ENCODE data around the gene AEBP1.

AEBP1 gene

DNA sequence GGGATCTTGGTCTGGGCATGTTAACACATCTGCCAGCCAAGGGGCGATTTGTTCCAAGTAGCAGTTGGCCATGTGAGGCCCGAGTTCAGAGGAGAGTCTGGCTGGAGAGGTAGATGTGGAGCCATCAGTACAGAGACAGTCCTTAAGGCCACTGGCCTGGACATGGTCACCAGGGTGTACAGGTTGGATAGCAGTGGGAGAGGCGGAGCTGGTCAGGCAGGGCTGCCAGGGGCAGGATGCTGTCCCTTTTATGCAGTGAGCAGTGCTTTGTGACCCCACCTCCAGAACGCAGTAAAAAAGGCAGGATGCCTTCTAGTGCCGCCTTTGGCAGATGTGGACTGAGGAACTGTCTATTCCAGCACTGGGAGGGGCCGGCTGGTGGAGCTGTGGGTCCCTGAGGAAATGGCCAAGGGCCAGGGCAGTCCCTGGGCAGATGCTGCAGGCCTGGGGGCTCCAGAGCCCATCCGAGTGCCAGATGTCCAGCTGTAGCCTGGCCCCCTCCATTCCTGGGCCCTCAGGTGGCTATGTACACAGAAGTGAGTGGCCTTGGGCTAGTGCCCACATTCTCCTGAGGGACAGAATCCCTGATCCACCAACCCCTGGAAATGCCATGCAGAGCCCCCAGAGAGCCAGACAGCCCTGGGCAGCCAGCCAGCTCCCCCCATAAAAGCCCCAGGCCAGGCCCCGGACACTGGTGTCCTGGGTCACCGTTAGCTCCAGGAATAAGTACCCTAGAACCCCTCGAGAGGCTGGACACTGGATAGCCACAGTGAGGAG lies 54.1 kb downstream of the AEBP1 start:
- Mint-ChIP-seq H3K27me3 (ENCODE audit: low read depth, poor library complexity) (peaks cover 12% of the 10 kb centered on the region), H3K9me3 (no peaks in the 10 kb centered on the region), H3K27ac (peak overlapping the region; percentile 86), H3K4me3 (no peak overlapping the region), H3K4me1 (peaks cover 22% of the 10 kb centered on the region), H3K36me3 (ENCODE audit: low read depth) (no peaks in the 10 kb centered on the region)
- TF ChIP-seq, protein P1, sequence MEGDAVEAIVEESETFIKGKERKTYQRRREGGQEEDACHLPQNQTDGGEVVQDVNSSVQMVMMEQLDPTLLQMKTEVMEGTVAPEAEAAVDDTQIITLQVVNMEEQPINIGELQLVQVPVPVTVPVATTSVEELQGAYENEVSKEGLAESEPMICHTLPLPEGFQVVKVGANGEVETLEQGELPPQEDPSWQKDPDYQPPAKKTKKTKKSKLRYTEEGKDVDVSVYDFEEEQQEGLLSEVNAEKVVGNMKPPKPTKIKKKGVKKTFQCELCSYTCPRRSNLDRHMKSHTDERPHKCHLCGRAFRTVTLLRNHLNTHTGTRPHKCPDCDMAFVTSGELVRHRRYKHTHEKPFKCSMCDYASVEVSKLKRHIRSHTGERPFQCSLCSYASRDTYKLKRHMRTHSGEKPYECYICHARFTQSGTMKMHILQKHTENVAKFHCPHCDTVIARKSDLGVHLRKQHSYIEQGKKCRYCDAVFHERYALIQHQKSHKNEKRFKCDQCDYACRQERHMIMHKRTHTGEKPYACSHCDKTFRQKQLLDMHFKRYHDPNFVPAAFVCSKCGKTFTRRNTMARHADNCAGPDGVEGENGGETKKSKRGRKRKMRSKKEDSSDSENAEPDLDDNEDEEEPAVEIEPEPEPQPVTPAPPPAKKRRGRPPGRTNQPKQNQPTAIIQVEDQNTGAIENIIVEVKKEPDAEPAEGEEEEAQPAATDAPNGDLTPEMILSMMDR (IDR thresholded peaks at IDR 0.05), result no peak
- DNase-seq, result no peak

DNA sequence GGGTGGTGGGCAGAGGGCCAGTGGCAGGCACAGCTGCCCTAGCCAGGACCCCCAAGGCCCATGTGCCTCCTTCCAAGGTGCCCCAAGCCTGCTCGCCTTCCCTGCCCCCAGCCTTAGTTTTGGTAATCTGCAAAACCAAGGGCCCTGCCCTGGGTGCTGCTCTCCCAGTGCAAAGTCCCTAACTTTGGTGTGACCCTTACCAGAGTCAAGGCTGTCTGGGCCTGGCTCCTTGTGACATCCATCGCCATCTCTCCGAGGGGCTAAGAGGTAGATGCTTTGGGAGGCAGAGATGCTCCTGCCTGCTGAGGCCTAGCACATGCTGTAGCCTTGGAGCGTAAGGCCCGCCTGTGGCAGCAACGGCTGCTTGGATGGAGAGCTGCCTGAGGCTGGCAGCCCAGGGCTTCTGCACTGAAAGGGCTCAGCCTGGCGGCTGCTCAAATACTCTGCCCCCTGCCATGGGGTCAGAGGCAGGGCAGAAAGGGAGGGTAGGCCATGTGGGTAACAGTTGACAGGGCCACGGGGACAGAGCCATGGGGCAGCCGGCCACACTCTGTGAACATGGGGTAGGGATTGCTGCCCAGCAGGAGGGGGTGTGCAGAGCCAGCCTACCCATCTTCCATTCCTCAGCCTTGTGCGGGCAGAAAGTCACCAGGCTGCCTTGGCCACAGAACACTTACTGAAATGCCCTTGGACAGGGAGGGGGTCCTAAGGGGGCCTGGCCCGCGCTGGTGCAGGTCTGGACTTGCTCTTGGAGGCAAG lies 54.9 kb downstream of the AEBP1 start:
- no peak overlapping the region for H3K27ac Mint-ChIP-seq
- peaks cover 3% of the 10 kb centered on the region for H3K9me3 Mint-ChIP-seq
- TF ChIP-seq, protein P1 (IDR thresholded peaks at IDR 0.05), result no peak
- H3K27me3 Mint-ChIP-seq (ENCODE audit: low read depth, poor library complexity), result peaks cover 12% of the 10 kb centered on the region
- no peak overlapping the region for H3K4me3 Mint-ChIP-seq
- peaks cover 29% of the 10 kb centered on the region for H3K4me1 Mint-ChIP-seq
- DNase-seq, result no peak
- H3K36me3 Mint-ChIP-seq (ENCODE audit: low read depth), result no peaks in the 10 kb centered on the region

DNA sequence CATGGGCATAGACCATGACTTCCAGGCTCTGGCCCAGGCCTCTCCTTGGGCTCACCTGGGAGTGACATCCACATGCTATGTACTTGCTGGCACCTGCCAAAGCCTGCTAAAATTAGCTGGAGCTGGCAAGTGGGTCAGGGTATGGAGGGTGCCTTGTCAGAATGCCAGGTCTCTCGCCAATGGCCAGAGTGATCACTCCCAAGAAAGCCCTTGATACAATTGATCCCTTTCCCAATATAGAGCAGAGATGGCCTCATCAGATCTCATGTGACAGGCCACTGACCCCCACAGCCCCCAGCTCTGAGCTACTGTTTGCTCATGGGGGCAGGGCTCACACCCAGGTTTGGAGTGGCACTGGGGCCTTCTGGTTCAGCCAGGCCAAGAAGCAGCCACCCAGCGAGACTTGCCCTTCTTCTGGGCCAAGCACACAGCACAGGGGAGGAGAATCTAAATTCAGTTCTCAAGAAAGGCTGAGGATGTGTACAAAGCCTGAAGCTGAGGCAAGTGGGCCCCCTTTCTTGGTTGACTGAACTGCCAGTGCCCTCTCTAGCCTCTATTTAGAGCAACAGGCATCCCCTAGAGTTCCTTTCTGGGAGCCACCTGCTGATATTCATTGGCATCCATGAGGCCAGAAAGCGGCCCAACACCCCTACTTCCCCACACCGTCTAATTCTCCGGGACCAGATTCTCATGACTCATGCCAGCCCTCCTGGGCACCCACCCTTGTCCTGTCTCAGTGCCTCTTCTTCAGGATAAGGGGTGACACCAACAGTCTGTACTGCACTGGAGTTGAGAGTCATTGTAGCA lies 55.9 kb downstream of the AEBP1 start:
- DNase-seq, result no peak
- Mint-ChIP-seq H3K4me1 (peaks cover 29% of the 10 kb centered on the region), H3K27me3 (ENCODE audit: low read depth, poor library complexity) (peaks cover 14% of the 10 kb centered on the region), H3K27ac (no peak overlapping the region), H3K36me3 (ENCODE audit: low read depth) (peaks cover 6% of the 10 kb centered on the region), H3K9me3 (peaks cover 10% of the 10 kb centered on the region), H3K4me3 (no peak overlapping the region)
- TF ChIP-seq, protein P1 (IDR thresholded peaks at IDR 0.05), result no peak

DNA sequence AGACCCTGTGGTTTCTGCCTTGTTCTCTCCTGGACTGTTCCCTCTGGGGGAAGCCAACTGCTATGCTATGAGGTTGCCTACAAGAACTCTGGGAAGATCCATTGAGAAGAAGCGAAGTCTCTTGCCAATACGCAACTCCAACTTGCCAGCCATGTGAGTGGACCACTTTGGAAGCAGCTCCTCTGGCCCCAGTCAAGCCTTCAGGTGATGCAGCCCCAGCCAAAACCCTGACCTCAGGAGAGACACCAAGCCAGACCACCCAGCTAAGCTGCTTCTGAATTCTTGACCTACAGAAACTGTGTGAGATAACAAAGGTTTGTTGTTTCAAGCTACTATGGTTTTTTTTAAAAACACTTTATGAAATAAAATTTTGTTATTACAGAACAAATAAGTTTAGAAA lies 57.2 kb downstream of the AEBP1 start:
- Mint-ChIP-seq H3K4me1 (peaks cover 29% of the 10 kb centered on the region), H3K27ac (no peak overlapping the region), H3K9me3 (peaks cover 16% of the 10 kb centered on the region), H3K36me3 (ENCODE audit: low read depth) (peaks cover 6% of the 10 kb centered on the region), H3K27me3 (ENCODE audit: low read depth, poor library complexity) (peaks cover 15% of the 10 kb centered on the region), H3K4me3 (no peak overlapping the region)
- TF ChIP-seq, protein P1 (IDR thresholded peaks at IDR 0.05), result no peak
- DNase-seq, result no peak

DNA sequence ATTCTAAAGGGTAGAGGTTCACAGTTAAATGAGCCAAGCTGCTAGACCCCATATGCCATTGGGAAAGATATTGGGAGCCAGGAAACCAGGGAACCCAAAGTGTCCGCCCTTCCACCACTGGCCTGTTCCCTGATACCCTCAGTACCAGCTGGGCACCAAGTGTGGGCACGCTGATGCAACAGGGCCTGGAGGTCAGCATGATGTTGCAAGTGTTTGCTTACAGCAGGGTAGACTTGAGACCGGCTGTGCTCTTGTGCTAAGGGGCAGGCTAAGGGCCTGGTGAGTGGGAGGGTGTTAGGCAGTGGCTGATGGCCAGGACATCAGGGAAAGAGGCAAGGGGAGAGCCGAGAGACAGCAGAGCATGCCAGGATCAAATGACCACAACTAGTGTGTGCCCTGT lies 58.0 kb downstream of the AEBP1 start:
- no peak for DNase-seq
- no peak overlapping the region for H3K27ac Mint-ChIP-seq
- TF ChIP-seq, protein P1 (IDR thresholded peaks at IDR 0.05), result no peak
- peaks cover 26% of the 10 kb centered on the region for H3K4me1 Mint-ChIP-seq
- H3K9me3 Mint-ChIP-seq, result peaks cover 19% of the 10 kb centered on the region
- no peak overlapping the region for H3K4me3 Mint-ChIP-seq
- H3K27me3 Mint-ChIP-seq (ENCODE audit: low read depth, poor library complexity), result peaks cover 23% of the 10 kb centered on the region
- H3K36me3 Mint-ChIP-seq (ENCODE audit: low read depth), result peaks cover 6% of the 10 kb centered on the region

All from nephron progenitor cell (in vitro differentiated cells).